Measurements from ENCODE around the gene CPT1B. TPM values are rescaled to one million over a fixed set of nuclear protein-coding genes. Genes with fewer than 3 reads are reported as not detected.

Gene CPT1B
- total RNA-seq: 1.7 and 3.9 TPM in 2 replicates

GRCh38 chr22:50577987-50578775, at the start of gene CPT1B:
Gene CPT1B, minus strand, starts transcription at chr22:50578427. Its CDS starts 512 bp downstream, at chr22:50577915.

GRCh38 chr22:50600538-50600937, 22.3 kb upstream of the CPT1B start, which contains the start of gene MAPK8IP2:
Gene MAPK8IP2, plus strand, starts transcription at chr22:50600793. Its CDS starts 26 bp downstream, at chr22:50600819.

GRCh38 chr22:50582493-50583293, 4.5 kb upstream of the CPT1B start, which contains the start of gene CHKB:
Gene CHKB, minus strand, starts transcription at chr22:50582849. Its CDS starts 68 bp downstream, at chr22:50582781.

GRCh38 chr22:50562523-50563412, 15.5 kb downstream of the CPT1B start, which contains the start of gene SYCE3:
Gene SYCE3, minus strand, starts transcription at chr22:50562919. Its CDS starts 6,514 bp downstream, at chr22:50556405.

GRCh38 chr22:50545522-50546325, 32.5 kb downstream of the CPT1B start, which contains the start of gene KLHDC7B:
Gene KLHDC7B, plus strand, starts transcription at chr22:50545899. Its CDS starts 345 bp downstream, at chr22:50546244.

GRCh38 chr22:50529897-50530579, 48.2 kb downstream of the CPT1B start, which contains the start of gene TYMP:
Gene TYMP, minus strand, starts transcription at chr22:50530012. Its CDS starts 303 bp downstream, at chr22:50529709.

GRCh38 chr22:50525104-50525857, 52.9 kb downstream of the CPT1B start, which contains the start of gene SCO2:
Gene SCO2, minus strand, starts transcription at chr22:50525598. Its CDS starts 1,187 bp downstream, at chr22:50524411.

Other genes with a start within 250 kb of the CPT1B start
- gene PPP6R2, start 235.1 kb downstream of the CPT1B start, total RNA-seq: 64.7 and 65.6 TPM in 2 replicates
- 82.1 and 112 TPM in 2 replicates for gene SBF1, start 103.4 kb downstream of the CPT1B start, total RNA-seq
- gene ADM2, start 96.9 kb downstream of the CPT1B start, total RNA-seq: 0.79 and 2.1 TPM in 2 replicates
- not detected in 2 replicates for gene MIOX, start 91.6 kb downstream of the CPT1B start, total RNA-seq
- gene LMF2, start 70.7 kb downstream of the CPT1B start, total RNA-seq: 53.4 and 78.2 TPM in 2 replicates
- 30.2 and 39.6 TPM in 2 replicates for gene NCAPH2, start 70.2 kb downstream of the CPT1B start, total RNA-seq
- gene SCO2, start 52.8 kb downstream of the CPT1B start, total RNA-seq: 2.4 and 3.3 TPM in 2 replicates
- gene TYMP, start 48.4 kb downstream of the CPT1B start, total RNA-seq: 27.8 and 100 TPM in 2 replicates
- 0.11 and 0.79 TPM in 2 replicates for gene KLHDC7B, start 32.5 kb downstream of the CPT1B start, total RNA-seq
- 0.79 TPM in 1 of 2 replicates, not detected in the other for gene SYCE3, start 15.5 kb downstream of the CPT1B start, total RNA-seq
- gene CHKB, start 4.4 kb upstream of the CPT1B start, total RNA-seq: 34.7 and 41.6 TPM in 2 replicates
- gene MAPK8IP2, start 22.4 kb upstream of the CPT1B start, total RNA-seq: 0.39 and 0.54 TPM in 2 replicates
- 32.8 and 37.3 TPM in 2 replicates for gene ARSA, start 49.7 kb upstream of the CPT1B start, total RNA-seq
- 1.2 and 1.4 TPM in 2 replicates for gene SHANK3, start 94.4 kb upstream of the CPT1B start, total RNA-seq
- gene ACR, start 159.8 kb upstream of the CPT1B start, total RNA-seq: not detected in 2 replicates
- 18.1 and 20.0 TPM in 2 replicates for gene RABL2B, start 205.2 kb upstream of the CPT1B start, total RNA-seq

Data from placental epithelial cell (primary cell).